ENCODE measurements around the gene AACS.
A peak's percentile ranks its signal among the peaks of the same experiment; 100 is the strongest.
"Not testable (repeated sequence)": the region's sequence is repeated elsewhere in the genome, so short reads cannot be mapped to it uniquely, and the experiment has no call there.

AACS gene, protein sequence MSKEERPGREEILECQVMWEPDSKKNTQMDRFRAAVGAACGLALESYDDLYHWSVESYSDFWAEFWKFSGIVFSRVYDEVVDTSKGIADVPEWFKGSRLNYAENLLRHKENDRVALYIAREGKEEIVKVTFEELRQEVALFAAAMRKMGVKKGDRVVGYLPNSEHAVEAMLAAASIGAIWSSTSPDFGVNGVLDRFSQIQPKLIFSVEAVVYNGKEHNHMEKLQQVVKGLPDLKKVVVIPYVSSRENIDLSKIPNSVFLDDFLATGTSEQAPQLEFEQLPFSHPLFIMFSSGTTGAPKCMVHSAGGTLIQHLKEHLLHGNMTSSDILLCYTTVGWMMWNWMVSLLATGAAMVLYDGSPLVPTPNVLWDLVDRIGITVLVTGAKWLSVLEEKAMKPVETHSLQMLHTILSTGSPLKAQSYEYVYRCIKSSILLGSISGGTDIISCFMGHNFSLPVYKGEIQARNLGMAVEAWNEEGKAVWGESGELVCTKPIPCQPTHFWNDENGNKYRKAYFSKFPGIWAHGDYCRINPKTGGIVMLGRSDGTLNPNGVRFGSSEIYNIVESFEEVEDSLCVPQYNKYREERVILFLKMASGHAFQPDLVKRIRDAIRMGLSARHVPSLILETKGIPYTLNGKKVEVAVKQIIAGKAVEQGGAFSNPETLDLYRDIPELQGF

DNA sequence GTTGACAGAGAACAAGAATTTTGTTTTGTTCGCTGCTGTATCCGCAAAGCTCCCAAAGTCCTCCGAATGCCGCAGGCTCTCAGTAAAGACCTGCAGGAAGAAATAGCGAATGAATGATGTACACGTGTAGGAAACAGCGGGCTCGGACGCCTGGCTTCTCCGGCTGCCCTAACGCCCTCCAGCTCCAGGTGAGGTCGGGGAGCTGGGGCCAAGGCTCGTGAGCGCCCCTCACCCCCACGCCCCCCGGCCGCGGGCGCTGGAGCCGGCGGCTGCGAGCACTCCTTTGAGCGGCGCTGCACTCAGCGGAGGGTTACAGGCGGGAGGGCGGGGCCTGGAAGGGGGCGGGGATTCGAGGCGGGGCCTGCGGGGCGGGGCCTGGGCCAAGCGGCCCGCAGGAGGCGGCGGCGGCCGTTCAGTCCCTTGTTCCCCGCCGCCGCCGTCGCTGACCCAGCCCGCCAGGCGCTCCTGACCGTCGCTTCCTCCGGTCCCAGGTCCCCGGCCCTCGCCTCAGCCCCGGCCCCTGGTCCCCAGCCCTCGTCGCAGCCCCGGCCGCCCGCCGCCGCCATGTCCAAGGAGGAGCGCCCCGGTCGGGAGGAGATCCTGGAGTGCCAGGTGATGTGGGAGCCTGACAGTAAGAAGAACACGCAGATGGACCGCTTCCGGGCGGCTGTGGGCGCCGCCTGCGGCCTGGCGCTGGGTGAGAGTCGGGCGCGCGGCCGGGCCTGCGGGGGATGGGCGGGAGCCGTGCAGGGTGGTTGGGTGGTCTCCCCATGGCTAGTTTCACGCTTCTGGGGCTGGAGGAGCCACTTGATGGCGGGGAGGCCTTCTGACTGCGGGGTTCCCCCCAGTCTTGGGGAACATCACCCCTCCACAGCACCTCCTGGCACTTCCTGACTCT, at the start of gene AACS:
AACS (plus strand) TSS at position 415 of the 898 bp plus-strand sequence; CDS start at position 565, 150 bp downstream.
- DNase-seq (ENCODE audit: low read depth): peak; percentile 76

DNA sequence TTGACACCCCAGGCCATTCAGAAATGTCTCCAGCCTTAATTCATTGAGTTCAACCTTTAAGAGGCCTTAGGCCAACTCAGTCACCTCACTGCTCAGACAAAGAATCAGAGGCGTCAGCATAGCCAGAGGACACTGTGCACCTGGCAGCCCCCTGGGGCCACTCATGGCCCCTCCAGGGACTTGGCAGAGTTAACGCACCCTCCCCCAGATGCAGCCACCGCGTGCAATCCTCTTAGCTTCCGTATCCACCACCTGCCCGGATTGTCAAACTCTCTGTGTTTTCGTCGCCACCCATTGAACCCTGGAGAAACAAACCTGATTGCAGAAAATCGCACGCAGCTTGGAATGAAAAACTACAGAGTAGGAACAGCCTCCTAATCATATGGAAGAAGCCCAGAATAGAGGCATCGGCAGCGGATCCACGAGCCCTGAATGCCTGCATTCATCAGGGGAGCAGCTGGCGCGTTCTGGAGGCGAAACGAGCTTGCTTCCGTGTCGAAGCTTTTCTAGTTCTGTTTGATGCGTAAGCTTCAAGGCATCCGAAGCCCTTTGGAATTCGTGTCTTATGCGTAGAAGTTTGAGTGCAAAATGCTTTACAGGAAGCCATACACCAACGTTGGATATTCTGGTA, 49.4 kb upstream of the AACS start:
- no peak for DNase-seq (ENCODE audit: low read depth)

DNA sequence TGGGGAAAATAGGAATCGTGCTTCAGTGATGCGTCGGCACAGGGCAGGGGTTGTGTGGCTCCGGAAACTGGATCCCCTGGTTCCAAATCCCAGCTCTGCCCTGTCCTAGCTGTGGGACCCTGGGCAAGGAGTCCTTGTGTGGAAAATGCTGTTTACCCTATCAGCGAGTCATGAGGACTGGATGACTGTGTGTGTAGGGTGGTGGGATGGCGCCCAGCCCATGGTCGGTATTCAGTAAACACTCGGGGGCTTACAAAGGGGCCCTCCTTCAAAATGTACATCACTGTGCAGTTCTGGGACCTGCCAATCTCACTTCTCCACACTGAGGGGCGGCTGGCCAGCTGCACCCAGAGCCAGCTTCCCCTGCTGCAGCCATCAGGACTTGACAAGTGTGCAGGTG, 47.4 kb upstream of the AACS start:
- DNase-seq (ENCODE audit: low read depth): no peak

DNA sequence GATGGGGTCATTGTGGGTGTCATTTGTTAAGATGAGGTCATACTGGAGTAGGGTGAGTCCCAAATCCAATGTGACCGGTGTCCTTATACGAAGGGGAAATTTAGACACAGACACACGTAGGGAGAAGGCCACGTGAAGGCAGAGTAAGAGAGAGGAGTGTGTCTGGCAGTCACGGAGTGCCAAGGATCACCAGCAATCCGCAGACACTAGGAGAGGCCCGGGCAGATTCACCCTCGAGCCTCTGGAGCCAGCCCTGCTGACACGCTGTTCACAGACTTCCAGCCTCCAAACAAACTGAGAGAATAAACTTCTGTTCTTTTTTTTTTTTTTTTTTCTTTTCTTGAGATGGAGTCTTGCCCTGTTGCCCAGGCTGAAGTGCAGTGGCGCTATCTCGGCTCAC, 46.9 kb upstream of the AACS start:
- DNase-seq (ENCODE audit: low read depth): no peak

DNA sequence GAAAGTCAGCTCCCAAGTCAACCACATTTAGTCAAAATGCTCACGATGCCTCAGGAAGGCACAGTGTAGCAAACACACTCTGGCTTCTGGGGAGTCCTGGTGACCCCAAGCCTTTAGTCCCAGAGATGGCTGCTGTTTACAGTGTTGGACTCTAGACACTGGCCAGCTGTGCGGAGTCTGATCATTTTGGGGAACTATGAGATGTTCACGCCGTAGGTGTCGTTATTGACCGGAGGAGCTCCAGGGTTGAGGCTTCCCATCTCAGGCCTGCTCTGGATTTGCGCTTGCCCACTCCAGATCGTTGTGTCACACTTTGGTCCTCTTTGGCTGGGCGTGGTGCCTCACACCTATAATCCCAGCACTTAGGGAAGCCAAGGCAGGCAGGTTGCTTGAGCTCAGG, 44.1 kb upstream of the AACS start:
- DNase-seq (ENCODE audit: low read depth): no peak

DNA sequence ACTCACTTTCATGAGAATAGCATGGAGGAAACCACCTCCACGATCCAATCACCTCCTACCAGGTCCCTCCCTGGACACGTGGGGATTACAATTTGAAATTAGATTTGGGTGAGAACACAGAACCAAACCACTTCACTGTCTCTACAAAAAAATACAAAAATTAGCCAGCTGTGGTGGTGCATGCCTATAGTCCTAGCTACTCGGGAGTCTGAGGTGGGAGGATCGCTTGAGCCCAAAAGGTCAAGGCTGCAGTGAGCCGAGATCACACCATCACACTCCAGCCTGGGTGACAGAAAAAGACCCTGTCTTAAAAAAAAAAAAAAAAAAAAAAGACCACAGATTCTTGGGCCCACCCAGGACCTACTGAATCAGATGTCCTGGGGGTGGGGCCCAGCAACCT, 43.5 kb upstream of the AACS start:
- DNase-seq (ENCODE audit: low read depth): no peak

DNA sequence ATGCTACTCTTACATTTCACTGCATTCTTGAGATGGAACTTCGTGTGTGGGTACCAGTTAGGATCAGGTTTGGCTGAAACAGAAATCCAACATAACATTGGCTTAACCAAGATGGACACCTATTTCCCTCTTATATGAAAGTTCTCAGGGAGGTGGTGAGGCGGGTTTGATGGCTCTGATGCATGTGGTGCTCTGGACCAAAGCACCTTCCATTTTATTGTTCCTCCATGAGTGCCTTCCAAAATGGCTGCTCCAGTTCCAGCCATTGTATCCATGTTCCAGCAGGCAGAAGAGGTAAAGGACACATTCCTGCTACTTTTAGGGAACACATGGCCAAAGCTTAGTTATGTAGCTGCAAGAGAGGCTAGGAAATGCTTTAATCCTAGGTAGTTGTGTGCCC, 42.2 kb upstream of the AACS start:
- no peak for DNase-seq (ENCODE audit: low read depth)

DNA sequence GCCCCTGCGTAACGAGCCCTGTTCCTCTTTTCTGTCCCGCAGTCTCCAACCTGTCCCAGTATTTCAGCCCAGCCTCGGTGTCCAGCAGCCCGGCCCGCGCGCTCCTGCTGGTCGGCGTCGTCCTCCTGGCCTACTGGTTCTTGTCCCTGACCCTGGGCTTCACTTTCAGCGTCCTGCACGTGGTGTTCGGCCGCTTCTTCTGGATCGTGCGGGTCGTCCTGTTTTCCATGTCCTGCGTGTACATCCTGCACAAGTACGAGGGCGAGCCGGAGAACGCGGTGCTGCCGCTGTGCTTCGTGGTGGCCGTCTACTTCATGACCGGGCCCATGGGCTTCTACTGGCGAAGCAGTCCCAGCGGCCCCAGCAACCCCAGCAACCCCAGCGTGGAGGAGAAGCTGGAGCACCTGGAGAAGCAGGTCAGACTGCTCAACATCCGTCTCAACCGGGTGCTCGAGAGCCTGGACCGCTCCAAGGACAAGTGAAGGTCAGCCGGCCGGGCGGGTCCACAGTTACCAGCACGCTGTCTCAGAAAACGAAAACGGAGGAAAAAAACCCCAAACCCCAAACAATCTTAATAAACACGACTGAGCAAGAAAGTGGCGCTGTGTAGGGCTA, 40.2 kb upstream of the AACS start:
- no peak for DNase-seq (ENCODE audit: low read depth)

DNA sequence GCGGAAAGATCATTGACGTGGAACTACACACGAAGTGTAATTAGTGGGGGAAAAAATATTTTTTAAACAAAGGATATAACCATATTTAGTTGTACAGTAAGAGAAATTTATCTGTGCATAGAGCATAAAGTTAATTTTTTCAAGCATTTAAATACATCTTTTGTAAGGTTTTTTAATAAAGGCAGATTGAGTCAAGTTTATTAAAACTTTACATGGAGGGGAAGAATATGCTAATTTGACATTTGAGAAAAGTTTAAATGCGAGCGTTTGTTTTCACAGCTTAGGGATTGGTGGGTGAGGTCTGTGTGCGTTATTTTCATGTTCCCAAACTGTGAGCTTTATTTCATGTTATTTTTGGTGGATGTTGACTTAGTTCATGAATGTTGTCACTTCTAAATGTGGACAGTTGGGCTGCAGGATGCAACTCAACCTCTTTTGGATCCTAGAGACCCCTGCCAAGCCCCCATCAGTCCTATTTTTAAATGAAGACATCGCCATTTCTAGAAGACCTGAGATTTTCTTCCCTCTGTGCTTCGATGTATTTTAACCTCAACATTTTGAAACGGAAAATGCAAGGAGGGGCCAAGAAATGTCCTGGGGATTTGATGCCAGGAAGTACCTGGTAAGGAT, 39.5 kb upstream of the AACS start:
- no peak for DNase-seq (ENCODE audit: low read depth)

DNA sequence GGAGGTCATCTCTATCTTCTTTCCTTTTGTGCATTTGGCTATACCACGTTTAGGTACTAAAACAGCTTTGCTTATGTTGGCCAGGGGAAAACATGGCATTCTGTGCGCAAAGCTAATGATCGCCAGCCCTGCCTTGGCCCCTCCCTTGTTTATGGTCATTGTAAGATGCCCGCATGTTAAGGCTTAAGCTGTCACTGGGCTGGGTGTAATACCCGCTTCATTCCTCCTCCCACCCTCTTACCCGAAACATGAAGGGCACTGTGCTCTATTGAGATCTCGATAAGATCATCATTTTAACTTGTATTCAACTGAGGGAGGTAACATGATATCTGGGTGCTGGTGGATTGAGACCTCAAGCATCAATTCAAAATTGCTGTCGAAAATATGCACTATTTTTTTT, 37.1 kb upstream of the AACS start:
- DNase-seq (ENCODE audit: low read depth): no peak

DNA sequence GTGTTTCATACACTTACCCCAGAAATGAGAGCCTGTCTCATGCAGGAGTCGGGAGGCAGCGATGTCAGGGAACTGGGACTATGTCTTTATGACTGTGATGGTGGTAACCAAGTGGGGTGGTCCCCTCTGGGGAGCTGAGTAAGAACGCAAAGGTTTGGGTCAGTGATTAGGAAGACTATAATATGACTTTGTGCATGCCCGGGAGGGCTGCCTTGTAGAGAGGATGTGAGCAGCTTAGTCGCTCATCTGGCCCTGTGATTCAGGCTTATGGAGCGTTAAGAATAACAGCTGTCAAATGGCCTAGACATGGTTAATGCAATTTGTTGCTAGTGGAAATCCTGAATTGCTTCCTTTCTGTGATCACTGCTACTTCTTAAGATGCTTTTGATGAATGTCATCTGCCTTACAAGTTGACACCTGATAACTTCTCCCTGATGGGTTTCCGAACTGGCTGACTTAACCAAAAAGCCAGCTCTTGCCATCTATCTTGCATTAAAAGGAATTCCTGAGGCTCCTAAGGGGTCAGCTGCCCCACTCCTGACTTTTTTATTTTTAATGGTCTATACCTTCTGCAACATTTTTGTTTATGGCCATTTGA, 35.4 kb upstream of the AACS start:
- DNase-seq (ENCODE audit: low read depth): peak; percentile 28

DNA sequence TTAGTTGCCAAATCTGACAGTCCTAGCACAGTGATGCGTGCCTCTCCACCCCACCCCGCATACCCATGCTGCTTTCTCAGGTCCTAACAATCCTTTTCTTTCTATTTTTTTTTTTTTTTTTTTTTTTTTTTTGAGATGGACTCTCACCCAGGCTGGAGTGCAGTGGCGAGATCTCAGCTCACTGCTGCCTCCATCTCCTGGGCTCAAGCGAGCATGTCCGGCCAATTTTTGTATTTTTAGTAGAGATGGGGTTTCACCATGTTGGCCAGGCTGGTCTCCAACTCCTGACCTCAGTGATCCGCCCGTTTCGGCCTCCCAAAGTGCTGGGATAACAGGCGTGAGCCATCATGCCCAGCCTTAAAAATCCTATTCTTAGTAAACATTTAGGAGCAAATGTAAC, 33.8 kb upstream of the AACS start:
- DNase-seq (ENCODE audit: low read depth): not testable (repeated sequence)

DNA sequence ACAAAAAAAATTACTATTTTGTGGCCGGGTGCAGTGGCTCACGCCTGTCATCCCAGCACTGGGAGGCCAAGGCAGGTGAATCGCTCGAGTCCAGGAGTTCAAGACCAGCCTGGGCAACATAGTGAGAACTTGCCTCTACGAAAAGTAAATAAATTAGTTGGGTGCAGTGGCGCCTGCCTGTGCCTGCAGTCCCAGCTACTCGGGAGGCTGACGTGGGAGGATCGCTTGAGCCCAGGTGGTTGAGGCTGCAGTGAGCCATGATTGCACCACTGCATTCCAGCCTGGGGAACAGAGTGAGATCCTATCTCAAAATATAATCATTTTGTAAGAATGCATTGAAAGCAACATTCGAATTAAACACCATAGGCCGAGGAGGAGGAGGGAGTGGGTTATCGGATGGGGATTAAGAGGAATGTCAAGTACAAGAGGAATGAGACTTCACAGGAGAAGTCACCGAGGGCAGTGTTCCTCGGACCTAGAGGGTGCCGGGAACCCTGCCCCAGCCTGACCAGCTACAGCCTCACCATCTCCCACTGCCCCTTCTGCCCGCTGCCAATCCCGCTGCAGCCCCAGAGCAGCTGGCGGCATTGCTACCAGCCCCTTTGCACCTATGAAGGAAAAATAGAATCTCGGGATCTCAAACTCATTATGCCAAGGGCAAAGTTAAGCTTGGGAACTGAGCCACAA, 32.6 kb upstream of the AACS start:
- no peak for DNase-seq (ENCODE audit: low read depth)

DNA sequence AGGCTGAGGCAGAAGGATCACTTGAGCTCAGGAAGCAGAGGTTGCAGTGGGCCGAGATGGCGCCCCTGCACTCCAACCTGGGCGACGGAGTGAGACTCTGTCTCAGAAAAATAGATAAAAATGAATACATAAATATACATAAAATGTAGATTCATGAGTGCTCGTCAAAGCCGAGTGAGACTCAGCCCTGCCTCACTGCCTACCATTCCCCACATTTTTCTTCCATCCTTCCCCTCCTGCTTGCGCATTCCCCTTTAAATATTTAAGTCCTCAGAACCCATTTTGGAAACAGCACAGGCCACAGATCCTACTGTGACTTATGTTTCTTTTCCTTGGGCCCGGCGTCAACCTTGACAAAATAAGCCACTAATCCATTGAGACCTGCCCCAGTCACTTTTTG, 31.9 kb upstream of the AACS start:
- no peak for DNase-seq (ENCODE audit: low read depth)

DNA sequence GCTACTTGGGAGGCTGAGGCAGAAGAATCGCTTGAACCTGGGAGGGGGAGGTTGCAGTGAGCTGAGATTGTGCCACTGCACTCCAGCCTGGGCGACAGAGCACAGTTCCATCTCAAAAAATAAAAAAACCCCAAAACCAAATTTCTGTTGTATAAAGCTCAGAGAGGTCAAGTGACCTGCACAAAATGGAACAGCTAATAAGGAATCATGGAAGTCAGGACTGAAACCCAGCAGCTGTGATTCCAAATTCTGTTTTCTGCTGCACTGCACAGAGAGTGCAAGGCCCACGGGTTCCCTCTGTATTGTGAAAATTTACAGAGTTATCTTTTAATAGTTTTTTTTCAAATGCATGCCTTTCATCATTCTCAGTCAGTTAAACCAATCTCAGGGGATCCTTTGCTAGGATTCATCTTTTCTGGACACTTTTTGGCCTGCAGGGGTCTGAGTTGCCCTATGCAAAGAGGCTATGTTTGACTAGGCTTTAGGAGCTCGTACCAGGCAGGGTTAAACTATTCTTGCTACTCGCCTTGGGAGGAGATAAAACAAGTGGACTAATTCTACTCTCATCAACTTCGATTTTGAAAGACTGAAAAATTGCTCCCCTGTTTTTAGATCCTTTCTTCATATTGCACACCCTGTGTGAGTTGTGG, 26.1 kb upstream of the AACS start:
- DNase-seq (ENCODE audit: low read depth): no peak

DNA sequence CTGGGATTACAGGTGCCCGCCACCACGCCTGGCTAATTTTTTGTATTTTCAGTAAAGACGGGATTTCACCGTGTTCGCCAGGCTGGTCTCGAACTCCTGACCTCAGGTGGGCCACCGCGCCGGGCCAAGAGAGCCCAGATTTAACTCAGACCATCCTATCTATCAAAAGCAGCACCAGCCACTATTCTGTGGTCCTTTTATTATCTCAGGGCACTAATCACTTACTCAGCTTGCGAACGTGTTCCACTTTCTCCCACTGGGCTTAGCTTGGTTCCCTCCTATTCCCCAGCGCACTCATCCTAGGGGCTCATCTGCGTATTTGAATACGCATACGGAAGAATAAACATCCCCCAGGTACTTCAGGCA, 16.2 kb upstream of the AACS start:
- no peak for DNase-seq (ENCODE audit: low read depth)

DNA sequence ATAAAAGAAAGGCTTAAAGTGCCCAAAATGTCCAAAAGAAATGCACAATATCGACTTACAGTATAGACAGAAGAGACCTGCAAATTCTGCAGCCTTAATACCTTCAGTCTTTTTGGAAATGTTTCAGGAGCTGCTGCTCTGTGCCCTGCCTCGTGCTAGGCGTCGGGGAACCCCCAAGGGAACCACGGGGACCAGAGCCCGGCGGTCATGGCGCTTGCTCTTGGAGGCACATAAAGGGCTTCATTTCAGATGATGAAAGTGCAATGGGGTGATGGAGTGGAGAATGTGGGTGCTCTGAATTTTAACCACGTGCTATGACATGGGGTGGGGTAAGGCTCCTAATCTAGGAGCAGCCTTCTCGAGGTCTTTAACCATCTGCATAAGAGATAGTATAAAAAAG, 14.8 kb upstream of the AACS start:
- no peak for DNase-seq (ENCODE audit: low read depth)

DNA sequence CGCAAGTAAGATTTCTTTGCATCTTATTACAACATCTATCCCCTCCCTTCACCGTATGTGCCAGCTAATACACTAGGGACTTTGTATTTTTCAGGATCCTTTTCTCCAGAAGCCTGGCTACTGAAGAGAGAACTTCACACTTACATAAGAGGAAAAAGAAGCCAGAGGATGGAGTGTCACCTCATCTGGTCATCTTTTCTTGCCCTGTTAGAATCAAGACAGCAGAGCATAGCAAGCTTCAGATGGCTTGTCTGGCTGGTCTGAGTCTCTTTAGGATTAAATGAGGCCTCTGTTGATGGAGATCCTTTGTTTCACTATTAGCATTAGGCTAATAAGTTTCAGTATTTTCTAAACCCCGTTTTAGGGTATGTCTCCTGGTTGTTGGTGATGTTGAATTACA, 14.4 kb upstream of the AACS start:
- no peak for DNase-seq (ENCODE audit: low read depth)

DNA sequence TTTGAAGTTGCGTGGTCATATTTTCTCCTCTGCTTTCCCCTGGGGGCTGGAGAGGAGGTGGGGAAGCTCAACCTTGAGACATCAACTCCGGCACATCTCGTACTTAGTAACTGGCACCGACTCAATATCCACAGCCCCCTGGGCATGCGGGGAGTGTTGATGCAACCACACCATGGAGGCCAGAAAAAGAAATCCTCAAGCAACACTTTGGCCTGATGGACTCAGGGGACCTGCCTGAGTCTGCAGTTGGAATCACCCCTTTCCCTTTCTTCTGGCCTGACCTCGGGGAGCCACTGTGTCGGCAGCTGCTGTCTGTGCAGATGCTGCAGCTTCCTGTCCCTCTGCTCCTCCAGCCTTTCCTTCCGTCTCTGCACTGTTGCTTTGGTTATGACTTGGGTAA, 11.4 kb upstream of the AACS start:
- DNase-seq (ENCODE audit: low read depth): no peak

DNA sequence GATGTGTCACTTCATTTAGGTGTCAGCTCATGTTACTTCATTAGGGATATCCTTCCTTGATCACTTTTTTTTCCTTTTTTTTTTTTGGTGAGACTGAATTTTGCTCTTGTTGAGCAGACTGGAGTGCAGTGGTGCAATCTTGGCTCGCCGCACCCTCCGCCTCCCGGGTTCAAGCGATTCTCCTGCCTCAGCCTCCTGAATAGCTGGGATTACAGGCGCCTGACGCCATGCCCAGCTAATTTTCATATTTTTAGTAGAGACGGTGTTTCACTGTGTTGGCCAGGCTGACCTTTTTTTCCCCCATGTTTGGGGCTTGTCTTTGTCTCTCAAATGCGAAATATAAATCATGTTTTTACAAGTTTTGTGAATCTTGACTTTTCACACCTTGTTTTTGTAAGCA, 9.6 kb upstream of the AACS start:
- DNase-seq (ENCODE audit: low read depth): no peak
